SU-DHL-6 (cell line): ENCODE results near the gene HLA-DPB1.
"Not testable (repeated sequence)": the region's sequence is repeated elsewhere in the genome, so short reads cannot be mapped to it uniquely, and the experiment has no call there.

Experiments used
- H2AFZ ChIP-seq: fragments of 200-600 bp; sonication (generic); 2 replicates; pipeline ENCODE4 v1.6.1; 2014; ENCODE audit warnings: low read depth, mild to moderate bottlenecking, moderate library complexity, mixed read lengths, antibody characterized with exemption, low read length; ENCODE audit not compliant: severe bottlenecking
- H3F3A ChIP-seq: fragments of 200-600 bp; shearing (Covaris generic); 2 replicates; pipeline ENCODE4 v1.6.0; 2016; ENCODE audit warnings: antibody characterized with exemption, mild to moderate bottlenecking; ENCODE audit not compliant: insufficient read depth
- H3K27ac ChIP-seq: fragments of 200-600 bp; sonication (generic); 2 replicates; pipeline ENCODE4 v1.5.1; 2016; ENCODE audit warnings: low read depth, mild to moderate bottlenecking, low read length, moderate library complexity, mixed read lengths
- H3K27me3 ChIP-seq: fragments of 200-600 bp; sonication (generic), shearing (Covaris generic); 2 replicates; pipeline ENCODE4 v1.6.0; 2014; ENCODE audit warnings: mild to moderate bottlenecking, low read length
- H3K36me3 ChIP-seq: fragments of 200-600 bp; sonication (generic); 2 replicates; pipeline ENCODE4 v1.6.1; 2014; ENCODE audit warnings: mild to moderate bottlenecking, low read length, mixed read lengths
- H3K4me2 ChIP-seq: fragments of 300-600, 200-600 bp; shearing (Covaris generic), sonication (generic); 2 replicates; pipeline ENCODE4 v1.6.0; 2014; ENCODE audit warnings: low read length, low read depth, mild to moderate bottlenecking; ENCODE audit not compliant: poor library complexity, severe bottlenecking
- H3K4me3 ChIP-seq: fragments of 200-600 bp; sonication (generic); 2 replicates; pipeline ENCODE4 v1.5.1; 2014; ENCODE audit warnings: antibody characterized with exemption, low read length, mild to moderate bottlenecking, mixed read lengths; ENCODE audit not compliant: insufficient read depth, poor library complexity, severe bottlenecking
- H3K79me2 ChIP-seq: fragments of 200-600 bp; sonication (generic); 2 replicates; pipeline ENCODE4 v1.6.1; 2014; ENCODE audit warnings: mild to moderate bottlenecking, low read length, moderate library complexity; ENCODE audit not compliant: insufficient read depth
- H3K9ac ChIP-seq: fragments of 200-600 bp; sonication (generic); 2 replicates; pipeline ENCODE4 v1.7.0; 2014; ENCODE audit warnings: mild to moderate bottlenecking, low read length
- H3K9me2 ChIP-seq: fragments of 200-600 bp; sonication (generic); replicated peaks from 2 replicates; pipeline ENCODE4 v1.6.1; 2014; ENCODE audit warnings: low read length; ENCODE audit not compliant: insufficient read depth
- H3K9me3 ChIP-seq: fragments of 200-600 bp; sonication (generic); 2 replicates; pipeline ENCODE4 v1.6.1; 2014; ENCODE audit warnings: low read length, mixed read lengths; ENCODE audit not compliant: insufficient read depth
- H4K20me1 ChIP-seq: fragments of 200-600 bp; sonication (generic); 2 replicates; pipeline ENCODE4 v1.6.1; 2014; ENCODE audit warnings: low read depth, mild to moderate bottlenecking, antibody characterized with exemption, low read length, moderate library complexity, mixed read lengths
- CTCF ChIP-seq: fragments of 200-600 bp; sonication (generic); IDR thresholded peaks from one replicate; pipeline ENCODE4 v1.5.1; 2017; ENCODE audit warnings: antibody characterized with exemption, mild to moderate bottlenecking, low read length, moderate library complexity; ENCODE audit not compliant: insufficient read depth, poor library complexity, severe bottlenecking
- EZH2phosphoT487 ChIP-seq: fragments of 200-600 bp; sonication (generic), shearing (Covaris generic); conservative IDR thresholded peaks from 2 replicates; pipeline ENCODE4 v1.6.1; 2018; ENCODE audit warnings: mild to moderate bottlenecking, antibody characterized with exemption, low read length, moderate library complexity, mixed read lengths

The HLA-DPB1 gene

GRCh38 chr6:33061987-33062386 is 13.8 kb upstream of the HLA-DPB1 start:
- Histone ChIP-seq H3K36me3 (peaks cover 55% of the 10 kb centered on the region), H3K4me3 (peak overlapping the region; percentile 21), H3K27me3 (no peaks in the 10 kb centered on the region), H3K79me2 (no peaks in the 10 kb centered on the region), H4K20me1 (no peaks in the 10 kb centered on the region), H3F3A (peaks cover 33% of the 10 kb centered on the region), H3K27ac (peak overlapping the region; percentile 83), H3K9ac (no peak overlapping the region), H3K9me2 (no peaks in the 10 kb centered on the region), H3K9me3 (peaks cover 22% of the 10 kb centered on the region; the same call in 1 of the 2 replicates), H2AFZ (peak overlapping the region; percentile 17), H3K4me2 (peak overlapping the region; percentile 34)
- TF ChIP-seq CTCF (no peak), EZH2phosphoT487 (no peak)

GRCh38 chr6:33063435-33063834 is 12.4 kb upstream of the HLA-DPB1 start:
- H3K27ac ChIP-seq, result peak overlapping the region; percentile 83; the same call in 1 of the 2 replicates
- H3K4me2 ChIP-seq, H2AFZ ChIP-seq, H3K27me3 ChIP-seq, H3K9me2 ChIP-seq, H3K79me2 ChIP-seq, H3K9ac ChIP-seq, H3K4me3 ChIP-seq, H4K20me1 ChIP-seq: not testable (repeated sequence)
- peaks cover 33% of the 10 kb centered on the region for H3F3A ChIP-seq
- H3K36me3 ChIP-seq, result peaks cover 69% of the 10 kb centered on the region
- peaks cover 22% of the 10 kb centered on the region; the same call in 1 of the 2 replicates for H3K9me3 ChIP-seq

GRCh38 chr6:33064723-33065122 is 11.1 kb upstream of the HLA-DPB1 start:
- TF ChIP-seq EZH2phosphoT487 (no peak), CTCF (no peak)
- no peak overlapping the region for H2AFZ ChIP-seq

GRCh38 chr6:33065312-33065711 is 10.5 kb upstream of the HLA-DPB1 start:
- Histone ChIP-seq H3F3A (peaks cover 38% of the 10 kb centered on the region), H3K79me2 (peaks cover 7% of the 10 kb centered on the region; the same call in 1 of the 2 replicates)

More at GRCh38 chr6:33064723-33065122, 11.1 kb upstream of the HLA-DPB1 start:
- Histone ChIP-seq H3F3A (peaks cover 33% of the 10 kb centered on the region), H3K4me3 (no peak overlapping the region), H3K9ac (no peak overlapping the region), H4K20me1 (no peaks in the 10 kb centered on the region), H3K4me2 (no peak overlapping the region), H3K27me3 (no peaks in the 10 kb centered on the region), H3K9me2 (no peaks in the 10 kb centered on the region), H3K79me2 (peaks cover 2% of the 10 kb centered on the region; the same call in 1 of the 2 replicates), H3K36me3 (peaks cover 80% of the 10 kb centered on the region), H3K27ac (no peak overlapping the region), H3K9me3 (peaks cover 22% of the 10 kb centered on the region; the same call in 1 of the 2 replicates)

More at GRCh38 chr6:33065312-33065711, 10.5 kb upstream of the HLA-DPB1 start:
- no peak overlapping the region for H3K4me2 ChIP-seq
- H3K9me3 ChIP-seq, result peaks cover 22% of the 10 kb centered on the region; the same call in 1 of the 2 replicates
- no peak overlapping the region for H3K9ac ChIP-seq
- H3K4me3 ChIP-seq, result no peak overlapping the region
- TF ChIP-seq EZH2phosphoT487 (no peak), CTCF (no peak)
- H3K27ac ChIP-seq, result no peak overlapping the region
- no peak overlapping the region for H2AFZ ChIP-seq
- no peaks in the 10 kb centered on the region for H4K20me1 ChIP-seq
- H3K9me2 ChIP-seq, result no peaks in the 10 kb centered on the region
- peaks cover 84% of the 10 kb centered on the region for H3K36me3 ChIP-seq
- no peaks in the 10 kb centered on the region for H3K27me3 ChIP-seq
